KMS-11 (cell line): ENCODE data around the gene ABCF3.

ENCODE experiments used
- H2AFZ ChIP-seq: fragments of 200-600 bp; sonication (generic); 2 replicates; pipeline ENCODE4 v1.6.1; 2016; ENCODE audit warnings: antibody characterized with exemption, mixed run types, low read depth
- H3K27ac ChIP-seq: fragments of 200-600 bp; sonication (generic); 2 replicates; pipeline ENCODE4 v1.6.1; 2016; ENCODE audit warnings: mild to moderate bottlenecking, mixed run types
- H3K27me3 ChIP-seq: fragments of 200-600 bp; sonication (generic); 2 replicates; pipeline ENCODE4 v1.6.1; 2017; ENCODE audit warnings: mild to moderate bottlenecking, low read depth, mixed run types, moderate library complexity; ENCODE audit not compliant: insufficient read depth
- H3K36me3 ChIP-seq: fragments of 200-600 bp; sonication (generic); 2 replicates; pipeline ENCODE4 v1.6.1; 2017; ENCODE audit warnings: mild to moderate bottlenecking, mixed run types; ENCODE audit not compliant: insufficient read depth
- H3K4me1 ChIP-seq: fragments of 200-600 bp; sonication (generic); 2 replicates; pipeline ENCODE4 v1.6.1; 2016; ENCODE audit warnings: mild to moderate bottlenecking, low read depth, mixed run types; ENCODE audit not compliant: poor library complexity, severe bottlenecking
- H3K4me2 ChIP-seq: fragments of 200-600 bp; sonication (generic); 2 replicates; pipeline ENCODE4 v1.7.0; 2016; ENCODE audit warnings: mild to moderate bottlenecking, mixed run types
- H3K4me3 ChIP-seq: fragments of 200-600 bp; sonication (generic); IDR thresholded peaks from 2 replicates; pipeline ENCODE4 v1.6.1; 2017; ENCODE audit warnings: low read depth, low read length, mixed read lengths; ENCODE audit not compliant: insufficient read depth
- H3K79me2 ChIP-seq: fragments of 200-600 bp; sonication (generic); 2 replicates; pipeline ENCODE4 v1.6.1; 2016; ENCODE audit warnings: low read depth, mixed run types; ENCODE audit not compliant: insufficient read depth
- H3K9ac ChIP-seq: fragments of 200-600 bp; sonication (generic); 2 replicates; pipeline ENCODE4 v1.6.1; 2016; ENCODE audit warnings: mild to moderate bottlenecking, mixed run types
- H4K20me1 ChIP-seq: fragments of 200-600 bp; sonication (generic); 2 replicates; pipeline ENCODE4 v1.6.1; 2016; ENCODE audit warnings: mild to moderate bottlenecking, mixed run types; ENCODE audit not compliant: insufficient read depth
- CTCF ChIP-seq: fragments of 200-600 bp; sonication (generic); conservative IDR thresholded peaks from 2 replicates; pipeline ENCODE4 v1.6.1; 2017; ENCODE audit warnings: low read depth, mild to moderate bottlenecking, antibody characterized with exemption, low read length, moderate library complexity, mixed read lengths

ABCF3 gene

DNA sequence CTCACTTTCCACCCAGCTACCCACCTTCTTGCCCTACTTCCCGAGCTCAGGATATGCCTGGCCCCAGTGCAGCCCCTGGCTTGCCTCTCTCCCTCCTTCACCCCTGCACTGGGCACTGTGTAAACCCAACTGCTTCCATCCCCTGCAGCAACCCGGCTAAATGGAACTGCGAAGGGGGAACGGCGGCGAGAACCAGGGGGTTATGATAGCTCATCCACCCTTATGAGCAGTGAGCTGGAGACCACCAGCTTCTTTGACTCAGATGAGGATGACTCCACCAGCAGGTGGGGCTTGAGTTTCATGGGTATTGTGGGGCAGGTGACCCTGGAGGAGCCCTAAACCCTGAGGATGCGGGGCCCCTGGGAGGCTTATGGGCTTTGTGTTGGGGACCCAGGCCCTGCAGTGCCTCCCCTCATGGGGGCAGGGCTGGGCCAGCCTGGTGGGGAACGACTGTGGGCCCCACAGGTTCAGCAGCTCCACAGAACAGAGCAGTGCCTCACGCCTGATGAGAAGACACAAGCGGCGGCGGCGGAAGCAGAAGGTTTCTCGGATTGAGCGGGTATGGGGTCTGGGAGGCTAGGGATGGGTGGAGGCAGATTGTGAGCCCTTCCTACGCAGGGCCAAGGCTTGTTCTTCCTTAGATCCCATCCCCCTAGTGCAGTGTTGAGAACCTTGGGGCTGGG is 21.2 kb upstream of the ABCF3 start:
- Histone ChIP-seq H3K36me3 (no peaks in the 10 kb centered on the region), H4K20me1 (no peaks in the 10 kb centered on the region), H3K4me3 (no peak overlapping the region), H3K27ac (no peak overlapping the region), H3K27me3 (no peaks in the 10 kb centered on the region), H3K79me2 (peaks cover 20% of the 10 kb centered on the region; the same call in 1 of the 2 replicates), H2AFZ (no peak overlapping the region), H3K4me1 (no peaks in the 10 kb centered on the region), H3K4me2 (no peak overlapping the region), H3K9ac (no peak overlapping the region)
- TF ChIP-seq CTCF: no peak

- H3K79me2 ChIP-seq: peaks cover 13% of the 10 kb centered on the region; the same call in 1 of the 2 replicates
- H3K4me3 ChIP-seq: no peak overlapping the region
- no peaks in the 10 kb centered on the region for H3K27me3 ChIP-seq
- H2AFZ ChIP-seq: no peak overlapping the region
- no peak for TF ChIP-seq CTCF
- no peak overlapping the region for H3K27ac ChIP-seq
- no peak overlapping the region for H3K4me2 ChIP-seq
- no peaks in the 10 kb centered on the region for H4K20me1 ChIP-seq
- no peak overlapping the region for H3K9ac ChIP-seq
- no peaks in the 10 kb centered on the region for H3K36me3 ChIP-seq
- no peaks in the 10 kb centered on the region for H3K4me1 ChIP-seq
These were observed 20.5 kb upstream of the ABCF3 start for GRCh38 chr3:184165543-184165942.

- no peaks in the 10 kb centered on the region for H4K20me1 ChIP-seq
- no peaks in the 10 kb centered on the region for H3K27me3 ChIP-seq
- H3K4me2 ChIP-seq: no peak overlapping the region
- no peak for TF ChIP-seq CTCF
- H3K4me1 ChIP-seq: no peaks in the 10 kb centered on the region
- no peak overlapping the region for H3K4me3 ChIP-seq
- H3K79me2 ChIP-seq: peaks cover 4% of the 10 kb centered on the region; the same call in 1 of the 2 replicates
- H3K36me3 ChIP-seq: no peaks in the 10 kb centered on the region
- H3K9ac ChIP-seq: no peak overlapping the region
- H2AFZ ChIP-seq: no peak overlapping the region
- no peak overlapping the region for H3K27ac ChIP-seq
These were observed 19.3 kb upstream of the ABCF3 start for GRCh38 chr3:184166671-184167070.

DNA sequence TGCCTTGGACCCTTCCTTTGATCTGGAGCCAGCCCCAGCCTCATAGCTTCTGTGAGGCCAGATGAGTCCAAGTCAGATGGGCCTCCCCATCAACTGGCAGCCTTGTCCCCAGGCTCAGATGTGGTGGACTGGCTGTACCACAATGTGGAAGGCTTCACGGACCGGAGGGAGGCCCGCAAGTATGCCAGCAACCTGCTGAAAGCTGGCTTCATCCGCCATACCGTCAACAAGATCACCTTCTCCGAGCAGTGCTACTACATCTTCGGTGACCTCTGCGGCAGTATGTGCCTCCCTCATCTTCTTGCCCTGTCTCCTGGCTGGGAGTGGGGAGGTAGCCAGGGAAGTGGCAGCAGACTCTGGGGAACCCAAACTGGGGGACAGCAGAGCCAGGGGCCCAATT is 18.2 kb upstream of the ABCF3 start:
- no peaks in the 10 kb centered on the region for H3K36me3 ChIP-seq
- no peak overlapping the region for H2AFZ ChIP-seq
- H3K9ac ChIP-seq: no peak overlapping the region
- TF ChIP-seq CTCF: no peak
- no peak overlapping the region for H3K4me2 ChIP-seq
- H3K79me2 ChIP-seq: no peaks in the 10 kb centered on the region
- H3K27me3 ChIP-seq: no peaks in the 10 kb centered on the region
- no peak overlapping the region for H3K27ac ChIP-seq
- no peak overlapping the region for H3K4me3 ChIP-seq
- H3K4me1 ChIP-seq: no peaks in the 10 kb centered on the region
- H4K20me1 ChIP-seq: no peaks in the 10 kb centered on the region
